GM12892 (cell line): Measurements from ENCODE around the gene YPEL3.
A peak's percentile ranks its signal among the peaks of the same experiment; 100 is the strongest.

ENCODE experiments used
- POLR2A ChIP-seq: IDR thresholded peaks from 2 replicates; pipeline ENCODE4 v1.6.1; 2011; ENCODE audit warnings: low read depth, low read length, control low read depth
- POLR2AphosphoS5 ChIP-seq: IDR thresholded peaks from 2 replicates; pipeline ENCODE4 v1.6.1; 2011; ENCODE audit warnings: low read depth, low read length, control low read depth
- TAF1 ChIP-seq: IDR thresholded peaks from 2 replicates; pipeline ENCODE4 v1.6.1; 2011; ENCODE audit warnings: low read depth, mild to moderate bottlenecking, control low read depth, low read length, borderline replicate concordance

DNA sequence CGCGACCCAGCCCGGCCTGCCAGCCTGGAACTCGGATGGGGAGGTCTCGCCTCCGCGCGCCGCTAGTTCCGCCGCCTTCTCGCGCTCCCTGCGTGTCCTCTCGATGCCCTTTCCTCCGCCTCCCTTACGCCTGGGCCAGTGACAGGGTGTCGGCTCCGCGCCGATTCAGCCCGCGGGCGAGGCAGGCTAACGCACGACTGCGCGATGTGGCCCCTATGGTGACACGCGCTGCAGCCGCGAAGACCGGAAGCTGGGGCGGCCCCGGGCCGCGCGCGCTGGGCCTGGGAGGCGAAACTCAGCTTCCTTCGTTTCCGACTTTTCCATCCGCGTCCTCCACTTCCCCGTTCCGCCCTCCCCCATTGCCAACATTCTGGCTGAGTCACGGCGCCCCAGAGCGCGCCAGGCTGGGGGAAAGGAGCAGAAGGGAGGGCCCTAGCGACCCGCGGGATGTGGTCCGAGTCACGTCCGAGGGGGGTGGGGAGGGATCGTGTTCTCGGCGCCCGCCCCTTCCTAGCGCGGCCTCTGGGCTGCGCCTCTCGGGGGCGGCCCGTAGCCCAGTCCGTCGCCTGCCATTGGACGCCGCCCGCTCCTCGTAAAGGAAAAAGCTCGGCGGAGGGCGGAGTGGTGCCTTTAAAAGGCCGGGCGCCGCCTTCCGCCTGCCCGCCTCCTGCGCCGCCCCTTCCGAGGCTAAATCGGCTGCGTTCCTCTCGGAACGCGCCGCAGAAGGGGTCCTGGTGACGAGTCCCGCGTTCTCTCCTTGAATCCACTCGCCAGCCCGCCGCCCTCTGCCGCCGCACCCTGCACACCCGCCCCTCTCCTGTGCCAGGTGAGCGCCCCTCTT lies 30.7 kb downstream of the YPEL3 start, which contains the start of gene ALDOA:
- TF ChIP-seq POLR2A: peak; percentile 90
- TF ChIP-seq TAF1: peak; percentile 51
- TF ChIP-seq POLR2AphosphoS5: peak; percentile 90
